Left lobe of liver (tissue), 2 donors: ENCODE results near the gene SMCO2. TPM values are rescaled to one million over a fixed set of nuclear protein-coding genes. Genes with fewer than 3 reads are reported as not detected.

ENCODE experiments used
- ATAC-seq: fragments of 200-7000 bp; cut with Tn5 transposase; one replicate; pipeline ENCODE4 v1.9.1; 2020; ENCODE audit warnings: mild to moderate bottlenecking, moderate library complexity
- DNase-seq: peaks from one replicate; pipeline ENCODE4 v3.0.0-alpha.2; 2020; ENCODE audit warnings: low spot score
- total RNA-seq: library from RNA; stranded (reverse); gene quantifications from one replicate; pipeline ENCODE4 v1.2.1, GENCODE V29; 2021
- donor health status: DM: no; HTN: no; CAD: no; lungs with moderate emphysema.
- donor health status: DM: no; HTN: yes; CAD: no.

Gene SMCO2
- total RNA-seq, 1 donor from 2014 or later: not detected

DNA sequence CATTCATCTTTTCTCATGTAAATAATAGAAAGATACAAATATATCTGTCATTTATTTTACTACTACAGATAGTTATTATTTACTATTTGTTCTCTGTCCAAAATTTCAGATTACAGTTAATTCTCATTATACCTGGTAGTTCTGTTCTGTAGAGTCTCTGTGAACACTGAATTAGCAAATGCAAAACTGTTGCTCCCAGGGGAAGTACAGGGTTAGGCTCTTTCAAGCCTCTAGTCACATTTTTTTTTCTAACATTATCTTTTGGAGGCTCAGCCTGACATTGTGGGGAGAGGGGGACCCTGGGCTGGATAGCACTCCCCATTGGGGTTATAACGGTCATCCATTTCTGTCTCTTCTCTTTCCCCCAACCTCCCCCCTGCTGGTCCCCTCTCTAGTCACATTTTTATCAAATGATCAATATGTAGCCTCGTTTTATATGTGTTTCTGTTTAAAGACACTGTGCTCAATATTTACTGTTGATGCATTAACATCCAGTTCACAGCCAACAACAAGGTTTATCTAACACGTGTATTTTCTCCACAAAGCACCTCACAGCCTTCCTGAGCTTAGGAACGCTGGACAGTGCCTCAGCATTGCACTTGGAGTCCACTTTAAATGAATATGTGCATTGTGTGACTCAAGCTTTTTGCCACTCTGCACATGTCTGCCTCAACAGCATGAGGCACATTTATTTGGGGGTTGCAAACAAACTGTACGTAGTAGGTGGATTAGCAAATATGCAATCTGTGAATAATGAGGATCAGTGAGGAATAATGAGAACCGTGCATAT lies 4.7 kb downstream of the SMCO2 start:
- no peak for ATAC-seq

DNA sequence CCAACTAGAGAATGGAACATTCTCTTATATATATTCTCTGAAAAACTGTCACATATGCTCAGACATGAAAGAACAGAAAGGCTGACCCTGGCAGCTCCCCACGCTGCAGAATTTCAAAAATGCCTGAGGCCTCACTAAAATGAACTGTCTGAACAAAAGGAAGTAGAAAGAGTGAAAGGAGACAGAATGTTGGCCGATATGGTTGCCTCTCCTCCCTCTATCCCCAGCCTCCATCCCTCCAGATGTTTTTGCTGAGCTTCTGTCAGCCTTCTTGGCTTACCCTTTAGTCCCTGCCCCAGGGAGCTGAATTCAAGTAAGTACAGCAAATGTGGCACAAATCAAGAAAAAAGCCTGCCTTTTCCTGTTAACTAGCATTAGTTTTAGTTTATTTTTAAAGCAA lies 6.9 kb downstream of the SMCO2 start:
- ATAC-seq: no peak
- DNase-seq: no peak

More for the DNA sequence above, 4.7 kb downstream of the SMCO2 start:
- DNase-seq: no peak

- no peak for DNase-seq
- no peak for ATAC-seq
Measured at GRCh38 chr12:27455589-27455988, 9.1 kb downstream of the SMCO2 start.

GRCh38 chr12:27456618-27457017 lies 10.1 kb downstream of the SMCO2 start:
- DNase-seq (no peak), ATAC-seq (peak; percentile 45)

GRCh38 chr12:27460471-27460978 lies 14.0 kb downstream of the SMCO2 start:
- ATAC-seq (no peak), DNase-seq (no peak)

- no peak for ATAC-seq
Measured at GRCh38 chr12:27462151-27462694, 15.7 kb downstream of the SMCO2 start.

GRCh38 chr12:27462851-27463250 lies 16.3 kb downstream of the SMCO2 start:
- no peak for ATAC-seq
- DNase-seq: no peak

More at GRCh38 chr12:27462151-27462694, 15.7 kb downstream of the SMCO2 start:
- no peak for DNase-seq

DNA sequence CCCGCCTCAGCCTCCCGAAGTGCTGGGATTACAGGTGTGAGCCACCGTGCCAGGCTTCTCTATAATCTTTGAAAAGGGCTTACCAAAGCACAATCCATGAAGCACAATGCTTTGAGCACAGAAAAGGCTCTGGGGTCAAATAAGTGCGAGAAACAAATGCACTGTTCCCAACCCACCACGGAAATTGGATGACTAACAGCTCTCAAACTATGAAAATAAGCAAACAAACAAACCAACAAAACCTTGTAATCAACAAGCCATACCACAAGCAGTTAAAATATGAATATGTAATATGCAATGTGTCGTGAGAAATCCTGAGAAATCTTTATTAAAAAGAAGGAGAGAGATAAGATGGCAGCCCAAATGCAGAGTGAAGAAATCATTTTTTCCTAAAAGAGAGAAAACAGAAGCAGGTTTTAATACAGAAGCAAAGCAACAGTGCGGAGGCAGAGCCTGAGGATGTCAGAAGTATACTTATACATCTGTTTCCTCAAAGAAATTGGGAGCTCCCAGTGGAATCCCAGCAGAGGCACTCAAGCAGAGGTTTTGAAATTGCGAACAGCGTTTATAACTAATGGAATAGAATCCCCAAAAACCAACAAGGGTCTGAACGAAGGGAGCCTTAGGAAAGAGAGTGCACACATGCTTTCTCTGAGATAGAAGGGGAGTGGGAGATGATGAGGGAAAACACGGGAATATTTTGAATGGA lies 17.1 kb downstream of the SMCO2 start:
- ATAC-seq (no peak), DNase-seq (no peak)

DNA sequence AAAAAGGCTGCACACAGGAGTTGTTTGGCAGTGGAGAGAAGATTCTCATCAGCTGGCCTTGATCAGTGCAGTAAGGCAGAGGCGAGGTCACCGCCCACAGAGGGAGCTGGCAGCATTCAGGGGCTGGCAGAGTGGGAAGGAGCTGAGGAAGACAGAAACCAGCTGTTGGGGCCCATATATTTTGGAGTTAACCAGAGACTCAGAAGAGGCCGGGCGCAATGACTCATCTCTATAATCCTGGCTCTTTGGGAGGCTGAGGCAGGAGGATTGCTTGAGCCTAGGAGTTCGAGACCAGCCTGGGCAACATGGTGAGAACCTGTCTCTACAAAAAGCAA lies 17.7 kb downstream of the SMCO2 start:
- ATAC-seq (no peak), DNase-seq (no peak)

DNA sequence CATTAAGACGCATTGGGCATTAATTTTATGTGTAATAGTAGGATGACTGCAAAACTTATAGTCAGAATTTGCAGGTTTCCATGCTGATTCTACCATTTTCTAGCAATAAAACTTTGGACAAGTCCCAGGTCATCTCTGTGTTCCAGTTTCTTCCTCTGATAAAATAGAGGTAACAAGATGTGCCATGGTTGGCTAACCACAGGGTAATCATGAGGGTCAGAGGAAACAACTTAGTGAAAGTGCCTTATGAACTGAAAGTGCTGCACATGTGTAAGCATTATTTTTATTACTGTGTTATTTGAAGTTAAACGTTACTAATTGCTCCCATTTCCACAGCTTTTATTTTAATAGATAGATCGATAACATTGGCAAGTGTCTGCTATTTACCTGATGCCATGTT lies 21.1 kb downstream of the SMCO2 start:
- no peak for ATAC-seq
- no peak for DNase-seq

DNA sequence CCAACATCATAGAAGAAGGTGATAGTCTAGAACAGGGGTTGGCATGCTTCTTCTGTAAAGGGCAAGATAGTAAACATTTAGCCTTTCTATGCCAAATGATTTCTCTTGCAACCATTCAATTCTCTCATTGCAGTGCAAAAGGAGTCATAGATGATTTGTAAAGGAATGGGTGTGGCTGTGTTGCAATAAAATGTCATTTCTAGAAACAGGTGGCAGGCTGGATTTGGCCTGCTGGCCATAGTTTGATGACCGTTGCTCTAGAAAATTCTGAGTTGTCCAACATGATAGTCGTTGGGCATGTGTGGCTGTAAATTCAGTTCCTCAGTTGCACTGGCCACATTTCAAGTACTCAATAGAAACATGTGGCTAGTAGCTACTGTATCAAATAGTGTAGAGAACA lies 21.7 kb downstream of the SMCO2 start:
- ATAC-seq (no peak), DNase-seq (no peak)

GRCh38 chr12:27469176-27469736 lies 22.7 kb downstream of the SMCO2 start:
- DNase-seq: no peak
- ATAC-seq: no peak

- no peak for DNase-seq
- no peak for ATAC-seq
Measured at GRCh38 chr12:27472604-27473003, 26.1 kb downstream of the SMCO2 start.

- no peak for ATAC-seq
- no peak for DNase-seq
Measured at GRCh38 chr12:27474344-27474743, 27.8 kb downstream of the SMCO2 start.

- no peak for ATAC-seq
Measured at GRCh38 chr12:27477049-27477448, 30.5 kb downstream of the SMCO2 start.

GRCh38 chr12:27478949-27479348 lies 32.4 kb downstream of the SMCO2 start:
- no peak for ATAC-seq
- DNase-seq: no peak

More at GRCh38 chr12:27477049-27477448, 30.5 kb downstream of the SMCO2 start:
- no peak for DNase-seq

- no peak for ATAC-seq
- no peak for DNase-seq
Measured at GRCh38 chr12:27480016-27480415, 33.5 kb downstream of the SMCO2 start.

GRCh38 chr12:27486961-27487360 lies 40.4 kb downstream of the SMCO2 start:
- no peak for ATAC-seq
- no peak for DNase-seq

GRCh38 chr12:27488479-27488878 lies 41.9 kb downstream of the SMCO2 start:
- no peak for DNase-seq
- no peak for ATAC-seq

DNA sequence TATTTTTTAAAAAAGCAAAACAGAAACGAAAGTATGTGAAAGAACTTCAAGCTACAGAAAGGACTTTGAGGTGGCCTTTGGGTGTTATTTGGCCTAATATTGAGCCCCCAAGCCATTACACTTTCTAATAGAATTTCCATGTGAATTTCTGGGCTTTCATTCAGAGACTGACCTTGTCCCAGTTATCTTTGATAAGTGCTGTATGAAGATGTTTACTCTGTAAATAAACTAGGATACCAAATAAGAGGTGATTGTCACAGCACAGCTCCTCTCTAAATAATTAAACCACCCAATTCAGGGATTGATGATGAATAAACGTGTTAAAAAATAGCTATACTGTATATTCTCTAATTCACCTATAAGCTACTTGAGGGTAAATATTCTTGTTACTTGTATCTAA lies 44.7 kb downstream of the SMCO2 start:
- ATAC-seq (peak; percentile 59), DNase-seq (no peak)

DNA sequence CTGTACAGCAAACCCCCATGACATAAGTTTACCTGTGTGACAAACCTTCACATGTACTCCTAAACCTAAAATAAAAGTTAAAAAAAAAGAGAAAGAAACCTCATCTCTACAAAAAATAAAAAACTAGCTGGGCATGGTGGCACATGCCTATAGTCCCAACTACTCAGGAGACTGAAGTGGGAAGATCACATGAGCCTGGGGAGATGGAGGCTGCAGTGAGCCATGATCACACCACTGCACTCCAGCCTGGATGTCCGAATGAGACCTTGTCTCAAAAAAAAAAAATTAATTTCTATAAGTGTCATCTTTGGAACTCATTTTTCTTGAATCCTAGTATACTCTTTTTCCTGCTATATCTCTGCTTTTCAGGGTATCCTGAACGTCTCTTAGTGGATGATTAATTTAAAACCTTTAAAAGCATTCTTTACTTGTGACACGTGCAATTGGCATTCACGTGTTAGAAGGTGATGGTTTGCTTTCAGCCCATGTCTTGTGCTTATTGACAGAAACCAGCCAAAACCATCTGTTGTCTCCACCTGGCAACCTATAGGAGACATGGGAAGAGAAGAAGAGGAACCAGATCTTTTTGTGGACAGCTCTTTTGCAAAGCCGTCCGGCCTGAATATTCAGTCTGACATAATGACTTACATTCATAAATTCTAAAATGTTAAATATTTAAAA lies 46.9 kb downstream of the SMCO2 start:
- ATAC-seq (no peak), DNase-seq (no peak)
